KMS-11 (cell line): ENCODE measurements around the gene C11orf58.
A peak's percentile ranks its signal among the peaks of the same experiment; 100 is the strongest.

ENCODE experiments used
- H2AFZ ChIP-seq: fragments of 200-600 bp; sonication (generic); 2 replicates; pipeline ENCODE4 v1.6.1; 2016; ENCODE audit warnings: antibody characterized with exemption, mixed run types, low read depth
- H3K27ac ChIP-seq: fragments of 200-600 bp; sonication (generic); 2 replicates; pipeline ENCODE4 v1.6.1; 2016; ENCODE audit warnings: mild to moderate bottlenecking, mixed run types
- H3K27me3 ChIP-seq: fragments of 200-600 bp; sonication (generic); 2 replicates; pipeline ENCODE4 v1.6.1; 2017; ENCODE audit warnings: mild to moderate bottlenecking, low read depth, mixed run types, moderate library complexity; ENCODE audit not compliant: insufficient read depth
- H3K36me3 ChIP-seq: fragments of 200-600 bp; sonication (generic); 2 replicates; pipeline ENCODE4 v1.6.1; 2017; ENCODE audit warnings: mild to moderate bottlenecking, mixed run types; ENCODE audit not compliant: insufficient read depth
- H3K4me1 ChIP-seq: fragments of 200-600 bp; sonication (generic); 2 replicates; pipeline ENCODE4 v1.6.1; 2016; ENCODE audit warnings: mild to moderate bottlenecking, low read depth, mixed run types; ENCODE audit not compliant: poor library complexity, severe bottlenecking
- H3K4me2 ChIP-seq: fragments of 200-600 bp; sonication (generic); 2 replicates; pipeline ENCODE4 v1.7.0; 2016; ENCODE audit warnings: mild to moderate bottlenecking, mixed run types
- H3K4me3 ChIP-seq: fragments of 200-600 bp; sonication (generic); IDR thresholded peaks from 2 replicates; pipeline ENCODE4 v1.6.1; 2017; ENCODE audit warnings: low read depth, low read length, mixed read lengths; ENCODE audit not compliant: insufficient read depth
- H3K79me2 ChIP-seq: fragments of 200-600 bp; sonication (generic); 2 replicates; pipeline ENCODE4 v1.6.1; 2016; ENCODE audit warnings: low read depth, mixed run types; ENCODE audit not compliant: insufficient read depth
- H3K9ac ChIP-seq: fragments of 200-600 bp; sonication (generic); 2 replicates; pipeline ENCODE4 v1.6.1; 2016; ENCODE audit warnings: mild to moderate bottlenecking, mixed run types
- H4K20me1 ChIP-seq: fragments of 200-600 bp; sonication (generic); 2 replicates; pipeline ENCODE4 v1.6.1; 2016; ENCODE audit warnings: mild to moderate bottlenecking, mixed run types; ENCODE audit not compliant: insufficient read depth
- CTCF ChIP-seq: fragments of 200-600 bp; sonication (generic); conservative IDR thresholded peaks from 2 replicates; pipeline ENCODE4 v1.6.1; 2017; ENCODE audit warnings: low read depth, mild to moderate bottlenecking, antibody characterized with exemption, low read length, moderate library complexity, mixed read lengths

Gene C11orf58

GRCh38 chr11:16767957-16768356, 29.5 kb downstream of the C11orf58 start:
- Histone ChIP-seq H3K9ac (no peak overlapping the region), H3K36me3 (no peaks in the 10 kb centered on the region), H3K79me2 (no peaks in the 10 kb centered on the region), H3K27me3 (no peaks in the 10 kb centered on the region), H3K27ac (no peak overlapping the region), H3K4me2 (no peak overlapping the region), H4K20me1 (no peaks in the 10 kb centered on the region), H3K4me3 (no peak overlapping the region), H3K4me1 (peaks cover 22% of the 10 kb centered on the region), H2AFZ (no peak overlapping the region)
- no peak for TF ChIP-seq CTCF

GRCh38 chr11:16769386-16769785, 30.9 kb downstream of the C11orf58 start:
- Histone ChIP-seq H3K27me3 (no peaks in the 10 kb centered on the region), H3K79me2 (no peaks in the 10 kb centered on the region), H2AFZ (no peak overlapping the region), H3K27ac (no peak overlapping the region), H4K20me1 (no peaks in the 10 kb centered on the region), H3K9ac (no peak overlapping the region), H3K4me3 (no peak overlapping the region), H3K4me2 (no peak overlapping the region), H3K36me3 (no peaks in the 10 kb centered on the region), H3K4me1 (peaks cover 22% of the 10 kb centered on the region)
- no peak for TF ChIP-seq CTCF

- H2AFZ ChIP-seq: no peak overlapping the region
- no peaks in the 10 kb centered on the region for H3K36me3 ChIP-seq
- no peak overlapping the region for H3K4me3 ChIP-seq
- H3K27ac ChIP-seq: no peak overlapping the region
- no peak for TF ChIP-seq CTCF
- H4K20me1 ChIP-seq: no peaks in the 10 kb centered on the region
- H3K27me3 ChIP-seq: no peaks in the 10 kb centered on the region
- H3K9ac ChIP-seq: no peak overlapping the region
- no peak overlapping the region for H3K4me2 ChIP-seq
- peaks cover 22% of the 10 kb centered on the region for H3K4me1 ChIP-seq
- H3K79me2 ChIP-seq: no peaks in the 10 kb centered on the region
These were observed 31.6 kb downstream of the C11orf58 start for GRCh38 chr11:16770016-16770415.

GRCh38 chr11:16771350-16772140, 33.1 kb downstream of the C11orf58 start:
- H3K4me3 ChIP-seq: no peak overlapping the region
- no peak for TF ChIP-seq CTCF
- no peak overlapping the region; the same call in 1 of the 2 replicates for H3K27ac ChIP-seq
- H3K4me1 ChIP-seq: peaks cover 22% of the 10 kb centered on the region
- no peaks in the 10 kb centered on the region for H3K36me3 ChIP-seq
- no peak overlapping the region; the same call in 1 of the 2 replicates for H3K9ac ChIP-seq
- peak overlapping the region; percentile 50; the same call in 1 of the 2 replicates for H3K4me2 ChIP-seq
- H4K20me1 ChIP-seq: no peaks in the 10 kb centered on the region
- H3K79me2 ChIP-seq: no peaks in the 10 kb centered on the region
- H2AFZ ChIP-seq: no peak overlapping the region
- no peaks in the 10 kb centered on the region for H3K27me3 ChIP-seq
